Suprapubic skin (tissue), 3 donors: ENCODE results near the gene NPTX1.

Experiments
- EP300 ChIP-seq: sonication (generic); formaldehyde crosslinking; IDR thresholded peaks from one replicate; pipeline ENCODE4 v1.6.1; 2017; ENCODE audit warnings: antibody characterized with exemption
- POLR2A ChIP-seq, 2 donors: fragments of 450-650 bp; IDR thresholded peaks; one replicate each; pipeline ENCODE4 v1.6.1; 2017; ENCODE audit warnings: antibody characterized with exemption in 2 of 2, mild to moderate bottlenecking in 2 of 2, moderate library complexity in 2 of 2
- TF ChIP-seq, protein P1 (sequence below), 2 donors: fragments of 200-600 bp in 1 of 2; fragments of 450-650 bp in 1 of 2; sonication (generic) in 1 of 2; IDR thresholded peaks; one replicate each; pipeline ENCODE4 v1.5.1; 2016 to 2019; ENCODE audit warnings: antibody characterized with exemption in 2 of 2, mild to moderate bottlenecking in 1 of 2, moderate library complexity in 1 of 2

DNA sequence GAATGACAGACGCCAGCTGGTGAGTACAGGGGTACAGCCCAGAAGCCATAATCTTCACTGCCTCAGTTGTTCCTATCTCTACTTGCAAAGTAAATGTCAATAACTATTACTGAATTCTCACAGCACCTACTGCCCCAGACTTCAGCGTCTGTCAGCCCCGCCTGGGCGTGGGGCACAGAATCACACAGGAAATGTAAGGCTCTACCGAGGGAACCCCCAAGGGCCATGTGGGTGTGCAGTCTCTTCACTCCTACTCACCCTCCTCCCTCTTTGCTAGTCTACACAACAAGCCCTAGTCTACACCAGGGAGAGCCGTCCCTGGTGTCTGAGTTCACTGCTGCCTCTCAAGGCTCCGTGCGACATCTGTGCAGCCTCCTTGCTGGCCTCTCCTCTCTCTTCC is 4.5 kb downstream of the NPTX1 start:
- TF ChIP-seq, protein P1, sequence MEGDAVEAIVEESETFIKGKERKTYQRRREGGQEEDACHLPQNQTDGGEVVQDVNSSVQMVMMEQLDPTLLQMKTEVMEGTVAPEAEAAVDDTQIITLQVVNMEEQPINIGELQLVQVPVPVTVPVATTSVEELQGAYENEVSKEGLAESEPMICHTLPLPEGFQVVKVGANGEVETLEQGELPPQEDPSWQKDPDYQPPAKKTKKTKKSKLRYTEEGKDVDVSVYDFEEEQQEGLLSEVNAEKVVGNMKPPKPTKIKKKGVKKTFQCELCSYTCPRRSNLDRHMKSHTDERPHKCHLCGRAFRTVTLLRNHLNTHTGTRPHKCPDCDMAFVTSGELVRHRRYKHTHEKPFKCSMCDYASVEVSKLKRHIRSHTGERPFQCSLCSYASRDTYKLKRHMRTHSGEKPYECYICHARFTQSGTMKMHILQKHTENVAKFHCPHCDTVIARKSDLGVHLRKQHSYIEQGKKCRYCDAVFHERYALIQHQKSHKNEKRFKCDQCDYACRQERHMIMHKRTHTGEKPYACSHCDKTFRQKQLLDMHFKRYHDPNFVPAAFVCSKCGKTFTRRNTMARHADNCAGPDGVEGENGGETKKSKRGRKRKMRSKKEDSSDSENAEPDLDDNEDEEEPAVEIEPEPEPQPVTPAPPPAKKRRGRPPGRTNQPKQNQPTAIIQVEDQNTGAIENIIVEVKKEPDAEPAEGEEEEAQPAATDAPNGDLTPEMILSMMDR (IDR thresholded peaks at IDR 0.05), result no peak
- TF ChIP-seq POLR2A (IDR thresholded peaks at IDR 0.05), result no peak
- TF ChIP-seq EP300, result no peak
